HG02981 (cell line): Measurements from ENCODE around the gene TMEFF1.

ENCODE experiments used
- ATAC-seq: cut with Tn5 transposase; IDR thresholded peaks from one replicate; pipeline ENCODE4 v1.9.1; 2021; ENCODE audit warnings: mild to moderate bottlenecking, moderate library complexity; ENCODE audit not compliant: unreplicated experiment

Gene TMEFF1

DNA sequence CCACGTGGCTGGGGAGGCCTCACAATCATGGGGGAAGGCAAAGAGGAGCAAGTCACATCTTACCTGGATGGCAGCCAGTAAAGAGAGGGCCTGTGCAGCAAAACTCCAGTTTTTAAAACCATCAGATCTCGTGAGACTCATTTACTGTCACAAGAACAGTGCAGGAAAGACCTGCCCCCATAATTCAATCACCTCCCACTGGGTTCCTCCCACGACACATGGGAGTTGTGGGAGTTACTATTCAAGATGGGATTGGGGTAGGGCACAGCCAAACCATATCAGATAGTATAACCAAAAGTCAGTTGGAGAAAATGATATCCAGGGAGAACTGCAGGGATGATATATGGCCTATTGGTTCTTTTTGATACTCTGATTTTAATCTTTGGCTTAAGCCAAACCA lies 94.9 kb downstream of the TMEFF1 start:
- ATAC-seq = no peak

DNA sequence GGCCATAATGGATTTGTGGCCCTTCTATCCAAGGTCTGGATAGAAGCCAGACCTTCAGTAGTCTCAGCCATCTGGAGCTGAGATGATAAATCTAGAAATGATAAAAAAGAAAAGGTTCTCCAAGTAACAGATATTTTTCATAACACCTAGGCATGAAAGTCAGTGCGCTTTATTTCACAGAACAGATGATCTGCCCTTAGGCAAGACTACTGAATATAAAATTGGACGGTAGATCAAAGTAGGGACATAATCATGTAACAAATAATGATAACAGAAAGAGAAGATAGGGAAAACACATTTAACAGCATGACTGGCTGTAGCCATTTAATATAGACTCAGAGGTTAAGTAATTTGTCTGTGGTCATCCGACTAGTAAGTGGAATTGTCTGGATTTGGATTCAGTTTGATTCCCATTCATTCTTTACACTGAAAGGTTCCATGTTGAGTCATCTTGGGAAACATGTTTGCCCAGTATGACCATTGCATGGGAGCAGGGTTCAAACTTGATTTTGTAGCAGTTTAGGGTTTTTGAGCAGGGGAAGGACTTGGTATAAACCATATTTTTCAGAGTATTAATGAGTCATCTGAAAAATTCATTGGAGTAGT lies 100.8 kb downstream of the TMEFF1 start:
- ATAC-seq = no peak

DNA sequence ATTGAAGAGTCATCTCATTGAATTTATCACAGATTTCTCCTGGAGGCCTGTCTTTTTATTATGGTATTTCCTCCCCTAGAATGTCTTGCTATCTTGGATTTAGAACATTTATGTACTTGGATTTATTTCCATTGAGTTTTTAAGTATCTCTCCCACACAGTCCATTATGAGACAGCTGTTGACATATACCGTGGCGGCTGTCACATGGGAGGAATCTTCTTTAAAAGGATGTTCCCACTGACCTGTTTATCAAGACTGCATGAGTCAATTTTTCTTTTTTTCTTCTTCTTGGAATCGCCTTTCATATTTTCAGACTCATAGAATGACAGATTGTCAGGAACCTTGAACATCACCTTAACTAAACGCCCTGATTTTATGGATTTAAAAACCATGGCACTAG lies 102.1 kb downstream of the TMEFF1 start:
- no peak for ATAC-seq

DNA sequence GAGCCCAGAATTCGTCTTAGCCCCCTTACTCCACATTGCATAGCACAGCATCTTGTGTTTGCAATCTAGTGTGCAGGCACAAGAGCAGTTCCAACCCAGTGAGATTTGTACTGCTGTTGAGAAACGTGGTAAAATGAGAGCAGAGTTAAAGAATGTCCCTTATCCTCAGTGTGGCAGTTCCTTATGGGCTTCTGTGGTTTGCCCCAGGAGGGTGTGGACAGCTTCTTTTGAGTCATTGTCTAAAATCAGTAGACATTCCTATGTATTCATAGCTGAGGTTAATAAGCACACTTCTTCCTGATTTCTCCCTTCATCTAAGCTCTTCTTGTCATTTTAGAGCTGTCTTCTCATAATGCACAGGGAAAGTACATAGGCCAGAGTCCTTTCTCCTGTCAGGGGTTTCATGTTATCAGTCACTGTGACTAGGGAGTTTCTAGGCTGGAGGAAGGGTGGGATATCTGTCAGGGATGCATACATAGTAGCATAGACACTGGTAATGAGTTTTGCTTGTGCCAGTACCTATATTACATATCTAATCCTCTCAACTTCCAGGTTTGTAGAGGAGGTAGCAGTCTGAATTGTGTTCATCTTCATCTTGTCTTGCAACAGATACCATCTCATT lies 102.9 kb downstream of the TMEFF1 start:
- ATAC-seq = no peak

DNA sequence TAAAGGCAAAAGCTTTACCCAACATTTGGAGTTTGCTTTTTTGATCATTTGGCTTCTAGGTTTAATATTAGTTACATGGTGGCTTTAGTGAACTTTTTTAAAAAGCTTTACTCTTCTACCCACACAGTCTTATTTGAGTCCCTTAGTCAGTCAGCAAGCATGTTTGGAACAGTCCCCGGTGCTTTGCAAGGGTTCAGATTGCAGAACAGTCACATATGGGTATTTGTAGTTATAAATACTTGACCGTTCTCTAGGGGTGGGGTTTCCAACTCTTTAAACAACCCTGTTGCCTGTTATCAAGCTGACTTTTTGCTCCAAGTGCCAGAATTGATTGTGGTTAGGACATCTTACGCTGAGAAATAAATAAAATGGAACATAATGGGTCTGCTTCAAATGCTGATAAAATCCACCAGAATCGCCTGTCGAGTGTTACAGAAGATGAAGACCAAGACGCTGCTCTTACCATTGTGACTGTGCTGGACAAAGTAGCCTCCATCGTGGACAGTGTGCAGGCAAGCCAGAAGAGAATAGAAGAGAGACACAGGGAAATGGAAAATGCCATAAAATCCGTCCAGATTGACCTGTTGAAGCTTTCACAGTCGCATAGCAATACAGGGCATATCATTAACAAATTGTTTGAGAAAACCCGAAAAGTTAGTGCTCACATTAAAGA lies 105.0 kb downstream of the TMEFF1 start, which contains the start of gene CAVIN4:
CAVIN4 (plus strand) TSS at position 304 of the 673 bp plus-strand sequence; CDS start at position 369, 65 bp downstream.
- ATAC-seq = no peak

GRCh38 chr9:100578610-100579009 lies 105.7 kb downstream of the TMEFF1 start:
- ATAC-seq = no peak

GRCh38 chr9:100579665-100580064 lies 106.7 kb downstream of the TMEFF1 start:
- no peak for ATAC-seq

GRCh38 chr9:100580257-100580656 lies 107.3 kb downstream of the TMEFF1 start:
- no peak for ATAC-seq

DNA sequence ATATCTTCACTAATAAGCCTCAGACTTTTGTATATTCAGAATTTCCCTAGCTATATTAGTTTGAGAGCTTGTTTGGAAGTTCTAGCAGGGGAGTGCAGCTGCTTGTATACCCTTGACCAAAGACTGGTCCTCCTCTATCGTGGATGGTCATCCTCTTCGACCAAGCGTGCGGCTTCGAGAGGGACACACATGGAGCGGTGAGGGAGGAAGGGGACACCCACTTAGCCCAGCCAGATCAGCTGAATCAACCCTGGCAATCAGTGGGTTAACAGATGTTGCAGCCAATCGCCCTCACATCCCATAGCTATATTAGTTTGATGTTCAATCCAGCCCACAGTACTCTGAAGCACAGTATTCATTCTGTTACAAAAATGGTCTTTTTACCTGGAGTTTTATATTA lies 108.1 kb downstream of the TMEFF1 start:
- no peak for ATAC-seq

DNA sequence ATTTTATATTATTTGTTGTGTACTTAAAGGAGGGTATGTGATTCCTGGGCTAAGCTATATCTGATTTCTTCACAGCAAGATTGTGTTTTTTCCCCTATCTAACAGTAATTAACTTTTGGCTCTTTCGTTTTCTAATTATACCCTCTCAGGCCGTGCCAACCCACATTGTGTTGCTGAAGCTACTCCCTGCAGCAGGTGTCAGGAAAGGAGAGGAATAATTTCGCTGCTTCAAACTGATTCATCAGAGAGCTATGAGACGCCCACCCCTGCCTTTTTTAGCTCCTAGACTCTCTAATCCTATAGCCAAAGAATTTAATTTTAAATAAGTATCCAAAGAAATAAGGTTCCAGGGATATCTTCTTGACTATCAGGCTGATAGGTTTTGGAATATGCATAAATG lies 108.7 kb downstream of the TMEFF1 start:
- no peak for ATAC-seq

- no peak for ATAC-seq
Observed at GRCh38 chr9:100583014-100583802, 110.3 kb downstream of the TMEFF1 start.

- ATAC-seq = no peak
Observed at GRCh38 chr9:100584951-100585350, 112.0 kb downstream of the TMEFF1 start.

DNA sequence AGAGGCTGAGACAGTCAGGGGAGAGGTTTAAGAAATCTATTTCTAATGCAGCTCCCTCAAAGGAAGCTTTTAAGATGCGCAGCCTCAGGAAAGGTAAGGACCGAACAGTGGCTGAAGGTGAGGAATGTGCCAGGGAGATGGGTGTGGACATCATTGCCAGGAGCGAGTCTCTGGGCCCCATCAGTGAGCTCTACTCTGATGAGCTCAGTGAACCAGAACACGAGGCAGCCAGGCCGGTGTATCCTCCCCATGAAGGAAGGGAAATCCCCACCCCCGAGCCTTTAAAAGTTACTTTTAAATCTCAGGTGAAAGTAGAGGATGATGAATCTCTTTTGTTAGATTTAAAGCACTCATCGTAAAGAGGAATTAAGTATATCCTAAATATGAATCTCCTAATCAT lies 113.1 kb downstream of the TMEFF1 start:
- ATAC-seq = no peak

GRCh38 chr9:100587375-100587774 lies 114.4 kb downstream of the TMEFF1 start:
- ATAC-seq = no peak

DNA sequence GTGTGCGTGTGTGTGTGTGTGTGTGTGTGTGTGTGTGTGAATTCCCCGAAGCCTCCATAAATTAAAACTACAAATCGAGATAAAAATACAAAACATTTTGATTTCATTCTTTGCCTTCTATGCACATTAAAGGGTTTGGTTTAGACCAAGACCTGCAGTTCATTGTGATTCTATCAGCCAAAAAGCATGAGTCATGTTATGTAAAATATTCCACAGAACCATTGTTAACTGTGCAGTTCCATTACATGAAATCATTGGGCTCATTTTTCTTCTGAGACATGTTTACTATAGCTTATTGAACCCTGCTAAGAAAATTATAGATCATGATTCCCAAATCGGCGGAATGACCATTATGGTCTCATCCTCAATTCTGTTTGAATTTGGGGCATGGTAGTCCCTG lies 116.6 kb downstream of the TMEFF1 start:
- no peak for ATAC-seq

DNA sequence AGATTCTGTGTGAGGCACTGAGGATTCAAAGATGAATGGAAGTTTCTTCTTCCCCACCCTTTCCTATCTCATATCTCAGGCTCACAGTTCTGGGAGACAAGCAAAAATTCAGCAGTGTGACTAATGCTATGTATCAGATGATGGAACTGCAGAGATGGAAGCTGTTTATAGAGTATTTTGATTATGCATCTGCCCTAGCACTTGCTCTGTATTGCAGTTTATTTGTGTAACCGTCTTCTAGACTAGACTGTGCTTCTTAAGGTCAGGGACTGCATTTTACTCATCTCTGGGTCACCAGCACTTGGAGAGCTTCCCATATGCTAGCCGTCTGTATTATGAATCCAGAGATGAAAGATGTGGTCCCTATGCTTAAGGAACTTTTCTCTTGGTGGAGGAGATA lies 117.5 kb downstream of the TMEFF1 start:
- ATAC-seq = no peak

DNA sequence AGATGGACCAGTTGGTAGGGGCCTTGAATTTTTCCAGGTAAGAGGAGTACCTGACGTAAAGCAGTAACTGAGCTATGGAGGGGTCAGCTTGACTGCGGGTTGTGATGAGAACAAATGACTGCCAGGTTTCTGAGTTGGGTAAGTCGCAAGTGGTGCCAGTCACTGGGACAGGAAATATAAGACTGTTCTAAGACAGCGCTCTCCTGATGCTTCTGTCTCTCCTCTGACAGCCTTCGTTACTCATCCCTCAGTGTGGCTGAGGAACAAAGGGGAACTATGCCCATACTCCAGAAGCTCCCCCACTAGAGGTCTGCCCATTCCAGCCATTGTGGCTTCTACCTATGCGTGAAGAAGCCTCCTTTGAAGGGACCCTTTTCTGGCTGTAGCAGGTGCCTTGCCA lies 118.2 kb downstream of the TMEFF1 start:
- ATAC-seq = no peak

GRCh38 chr9:100591639-100592412 lies 118.9 kb downstream of the TMEFF1 start:
- ATAC-seq = no peak

GRCh38 chr9:100595391-100596199 lies 122.6 kb downstream of the TMEFF1 start:
- peak; percentile 35 for ATAC-seq

GRCh38 chr9:100597236-100597635 lies 124.3 kb downstream of the TMEFF1 start:
- no peak for ATAC-seq
